K562 (cell line): Measurements from ENCODE around the gene ARHGAP28. TPM values are rescaled to one million over a fixed set of nuclear protein-coding genes. Genes with fewer than 3 reads are reported as not detected.

Experiments used
- ATAC-seq: fragments of 200-7000 bp; cut with Tn5 transposase; 3 replicates; pipeline ENCODE4 v1.9.1; 2020; ENCODE audit warnings: moderate library complexity
- BruUV-seq: library from RNA; stranded (reverse); fragments of 400-500 nt; replicated peaks from 2 replicates; lab custom pipeline; 2021; lab: Mats Ljungman, UMichigan
- CTCF ChIA-PET: fragments of 300-600 bp; formaldehyde crosslinking; extraction: SDS; loops from one replicate; lab custom pipeline; 2021; ENCODE audit warnings: low intra/inter-chr PET ratio; lab: Yijun Ruan, JAX
- POLR2A ChIA-PET: fragments of 300-600, 350-650 bp; sonication (Branson Sonifier 250); formaldehyde crosslinking; extraction: SDS; loops from one replicate; lab custom pipeline; 2021; ENCODE audit warnings: antibody characterized with exemption, inconsistent platforms; lab: Yijun Ruan, JAX
- DNase-seq, 4 experiments: peaks; one replicate each; pipeline versions ENCODE4 v3.0.0 to v3.0.0-alpha.2; 2011 to 2018; ENCODE audit warnings: low spot score in 3 of 4, mixed read lengths in 3 of 4; ENCODE audit errors: extremely low read depth in 1 of 4
- FAIRE-seq: peaks from 2 replicates; lab custom pipeline; 2011; peaks lifted over from hg19 to GRCh38; lab: Jason Lieb, UNC
- H2AFZ ChIP-seq: 2 replicates; pipeline ENCODE4 v1.6.0; 2011; ENCODE audit warnings: low read depth, low read length, control low read depth, inconsistent platforms
- H3K27ac ChIP-seq: fragments of 200-600 bp; 3 replicates; pipeline ENCODE4 v1.8.0; 2011; ENCODE audit warnings: low read depth, mild to moderate bottlenecking, control low read depth, inconsistent platforms, low read length, moderate library complexity, mixed read lengths; ENCODE audit errors: extremely low read depth
- H3K27me3 ChIP-seq, 2 experiments: fragments of 300-600 bp in 1 of 2; 2 replicates in 1 of 2; 3 replicates in 1 of 2; pipeline versions ENCODE4 v1.6.0 to v1.8.0; 2011; ENCODE audit warnings: inconsistent platforms in 2 of 2, low read length in 2 of 2, mild to moderate bottlenecking in 1 of 2, mixed read lengths in 1 of 2, moderate library complexity in 1 of 2; ENCODE audit not compliant: control insufficient read depth in 2 of 2, insufficient read depth in 2 of 2
- H3K36me3 ChIP-seq: fragments of 300-600 bp; 3 replicates; pipeline ENCODE4 v1.8.0; 2011; ENCODE audit warnings: mild to moderate bottlenecking, low read length, inconsistent platforms; ENCODE audit not compliant: control insufficient read depth, insufficient read depth
- H3K4me1 ChIP-seq, 2 experiments: fragments of 200-600 bp in 1 of 2; replicated peaks in 1 of 2; 2 replicates in 1 of 2; 3 replicates in 1 of 2; pipeline versions ENCODE4 v1.5.1 to v1.8.0; 2011; ENCODE audit warnings: inconsistent platforms in 2 of 2, low read length in 2 of 2, mild to moderate bottlenecking in 1 of 2, mixed read lengths in 1 of 2, moderate library complexity in 1 of 2; ENCODE audit not compliant: control insufficient read depth in 2 of 2, insufficient read depth in 2 of 2
- H3K4me2 ChIP-seq: 2 replicates; pipeline ENCODE4 v1.6.1; 2011; ENCODE audit warnings: low read length, control low read depth, inconsistent platforms, mixed read lengths; ENCODE audit not compliant: insufficient read depth
- H3K4me3 ChIP-seq: fragments of 200-600 bp; sonication (generic), shearing (Covaris generic); 2 replicates; pipeline ENCODE4 v1.5.1; 2016; ENCODE audit warnings: control low read depth, inconsistent platforms
- H3K79me2 ChIP-seq: fragments of 200-600 bp; 3 replicates; pipeline ENCODE4 v1.8.0; 2011; ENCODE audit warnings: low read length, inconsistent platforms; ENCODE audit not compliant: control insufficient read depth, insufficient read depth
- H3K9ac ChIP-seq, 2 experiments: 2 replicates each; pipeline versions ENCODE4 v1.6.0 to v1.6.1; 2011; ENCODE audit warnings: low read depth in 2 of 2, low read length in 2 of 2, control low read depth in 1 of 2, inconsistent platforms in 1 of 2, mild to moderate bottlenecking in 1 of 2, mixed read lengths in 1 of 2; ENCODE audit not compliant: insufficient read depth in 1 of 2
- H3K9me1 ChIP-seq: one replicate; pipeline ENCODE4 v1.6.0; 2011; ENCODE audit warnings: inconsistent platforms, mild to moderate bottlenecking, low read length, moderate library complexity; ENCODE audit not compliant: control insufficient read depth, insufficient read depth
- H3K9me3 ChIP-seq: replicated peaks from 2 replicates; pipeline ENCODE4 v1.5.1; 2011; ENCODE audit warnings: low read depth, low read length, inconsistent platforms; ENCODE audit not compliant: control insufficient read depth, insufficient read depth
- H4K20me1 ChIP-seq: replicated peaks from 2 replicates; pipeline ENCODE4 v1.6.1; 2011; ENCODE audit warnings: low read length, inconsistent platforms, mixed read lengths; ENCODE audit not compliant: control insufficient read depth, insufficient read depth
- BRCA1 ChIP-seq, 2 experiments: fragments of 450-650 bp in 1 of 2; sonication (generic) in 1 of 2; formaldehyde crosslinking in 1 of 2; IDR thresholded peaks; 2 replicates each; pipeline versions ENCODE4 v1.5.0 to v1.6.1; 2017 to 2020; ENCODE audit warnings: mild to moderate bottlenecking in 1 of 2, missing genetic modification reagents in 1 of 2
- BRD9 ChIP-seq: fragments of 450-650 bp; IDR thresholded peaks from 2 replicates; pipeline ENCODE4 v1.6.1; 2018; ENCODE audit warnings: low read depth; ENCODE audit not compliant: partially characterized antibody
- CBX3 ChIP-seq, 2 experiments: IDR thresholded peaks; 1 replicate in 1 of 2; 2 replicates in 1 of 2; pipeline ENCODE4 v1.6.1; 2012; ENCODE audit warnings: inconsistent platforms in 2 of 2, low read length in 2 of 2, borderline replicate concordance in 1 of 2, control low read depth in 1 of 2
- DACH1 ChIP-seq: fragments of 450-650 bp; IDR thresholded peaks from 2 replicates; pipeline ENCODE4 v1.6.1; 2018; ENCODE audit not compliant: partially characterized antibody
- E2F8 ChIP-seq: fragments of 450-650 bp; IDR thresholded peaks from 2 replicates; pipeline ENCODE4 v1.7.1; 2018; ENCODE audit warnings: mild to moderate bottlenecking, low read depth; ENCODE audit not compliant: partially characterized antibody
- GTF2F1 ChIP-seq: IDR thresholded peaks from 2 replicates; pipeline ENCODE4 v1.6.1; 2011; ENCODE audit warnings: low read depth, low read length, improper control_type of control experiment
- LARP7 ChIP-seq: fragments of 450-650 bp; IDR thresholded peaks from 2 replicates; pipeline ENCODE4 v1.6.1; 2016
- MBD2 ChIP-seq: sonication (generic); IDR thresholded peaks from 2 replicates; pipeline ENCODE4 v1.6.1; 2016; ENCODE audit warnings: low read depth, borderline replicate concordance
- RCOR1 ChIP-seq, 2 experiments: IDR thresholded peaks; 2 replicates each; pipeline ENCODE4 v1.6.1; 2012; ENCODE audit warnings: low read depth in 2 of 2, low read length in 2 of 2, borderline replicate concordance in 1 of 2, improper control_type of control experiment in 1 of 2
- SAFB2 ChIP-seq: fragments of 200-400 bp; formaldehyde crosslinking; IDR thresholded peaks from 2 replicates; pipeline ENCODE4 v1.6.1; 2018; ENCODE audit warnings: borderline replicate concordance, low read length, low read depth, moderate library complexity; ENCODE audit not compliant: severe bottlenecking
- ZFP30 ChIP-seq: fragments of 250-450 bp; sonication (Bioruptor Pico); IDR thresholded peaks from 2 replicates; pipeline ENCODE4 v1.8.0; 2022; ENCODE audit warnings: moderate library complexity, mild to moderate bottlenecking, inconsistent platforms, borderline replicate concordance
- ZNF232 ChIP-seq: sonication (generic); formaldehyde crosslinking; IDR thresholded peaks from 2 replicates; pipeline ENCODE4 v1.8.0; 2022; ENCODE audit warnings: mild to moderate bottlenecking, missing genetic modification reagents
- ZNF518B ChIP-seq: fragments of 250-450 bp; sonication (Bioruptor Pico); IDR thresholded peaks from 2 replicates; pipeline ENCODE4 v1.5.0; 2021; ENCODE audit warnings: mild to moderate bottlenecking, moderate library complexity
- ZNF644 ChIP-seq: fragments of 200-800 bp; sonication (Bioruptor generic); IDR thresholded peaks from 2 replicates; pipeline ENCODE4 v1.6.1; 2016; ENCODE audit warnings: low read depth, missing genetic modification characterization, missing compliant biosample characterization
- WGBS: fragments of 100-300 bp; shearing (Covaris generic); methylation state at CpG from one replicate; pipeline ENCODE4 v1.1.6; 2016; ENCODE audit warnings: low coverage, mixed read lengths; ENCODE audit not compliant: insufficient coverage; ENCODE audit errors: missing lambda C conversion rate; 5-methylcytosine and 5-hydroxymethylcytosine counted together
- in situ Hi-C: fragments of 300-500 bp; cut with MboI; formaldehyde crosslinking; loops from 4 replicates; pipeline ENCODE4 v1.15.0; 2018; ENCODE audit warnings: inconsistent platforms, mixed read lengths
- intact Hi-C: fragments of 100-400 bp; cut with micrococcal nuclease; formaldehyde crosslinking; loops from 2 replicates; pipeline ENCODE4 v1.14.2; 2022
- polyA plus RNA-seq, 8 experiments: library from polyadenylated mRNA; depleted of rRNA in 4 of 8; stranded (reverse) in 5 of 8; unstranded in 3 of 8; fragments of >200 nt; fragmentation: Nextera tagmentation in 2 of 8; fragmentation: Illumina TruSeq in 1 of 8; extraction: Ambion mirVana in 2 of 8; extraction: Trizol in 1 of 8; gene quantifications; 2 replicates each; pipeline versions ENCODE4 v1.2.1 to v1.2.3, GENCODE V29; 2011 to 2014; ENCODE audit warnings: inconsistent platforms in 1 of 8, missing spikeins in 1 of 8
- total RNA-seq, 7 experiments: library from RNA; depleted of rRNA in 6 of 7; stranded (reverse); fragments of >200 nt in 6 of 7; fragmentation: Illumina TruSeq in 2 of 7; extraction: Trizol in 2 of 7; gene quantifications; 2 replicates each; pipeline versions ENCODE4 v1.2.1 to v1.2.3, GENCODE V29; 2011 to 2021; ENCODE audit warnings: low replicate concordance in 1 of 7

Gene ARHGAP28
- total and polyA plus RNA-seq, 9 of the 15 experiments (the other 6 are each of a cell fraction or from before 2014, with no cell fraction given) = 0.93 to 5.9 (median 5.0) TPM

- Histone ChIP-seq H3K79me2 (no peaks in the 10 kb centered on the region), H3K4me3 (no peak overlapping the region), H3K27ac (no peak overlapping the region), H3K9me1 (no peaks in the 10 kb centered on the region), H3K4me2 (no peak overlapping the region), H3K4me1 (no peaks in the 10 kb centered on the region)
- POLR2A ChIA-PET = interaction anchor here (0.6 kb wide), 1 partner anchor 159 kb away, joined by 3 read pairs; no protein-coding TSS in a partner anchor
- in situ Hi-C loops = no loop called here
- BruUV-seq = no TSS peak
- no peak for FAIRE-seq
- TF ChIP-seq ZNF518B (CRISPR knock-in tag) (no peak), DACH1 (no peak), ZNF644 (tag) (no peak), LARP7 (no peak), BRCA1 (IDR thresholded peaks at IDR 0.05) (no peak), BRCA1 (CRISPR knock-in tag; IDR thresholded peaks at IDR 0.05) (no peak), RCOR1 (IDR thresholded peaks at IDR 0.05; ENCODE audit: borderline replicate concordance in 1 of 2, low read depth in 2 of 2, low read length in 2 of 2) (no peak), BRD9 (no peak), MBD2 (no peak), SAFB2 (no peak), GTF2F1 (no peak), E2F8 (no peak), ZFP30 (CRISPR knock-in tag) (no peak), ZNF232 (no peak), CBX3 (IDR thresholded peaks at IDR 0.05; ENCODE audit: borderline replicate concordance in 1 of 2, low read length in 2 of 2) (no peak)
- TF ChIP-seq, all 486 proteins: peak for 0
- ATAC-seq (no peak), DNase-seq (no peak)
- H4K20me1 ChIP-seq = no peaks in the 10 kb centered on the region
- H3K27me3 ChIP-seq = peaks cover 12 to 17% of the 10 kb centered on the region in 2 experiments; a peak in 4 of 5 replicates
- H3K9ac ChIP-seq = no peak overlapping the region
- CTCF ChIA-PET = no interaction called here
- intact Hi-C loops = no loop called here
- H3K36me3 ChIP-seq = no peaks in the 10 kb centered on the region
- no peaks in the 10 kb centered on the region for H3K9me3 ChIP-seq
- H2AFZ ChIP-seq = no peak overlapping the region
- 2% methylated on average over 9 of the region's 9 CpGs for WGBS
Measured at GRCh38 chr18:6962571-6963451, 233.3 kb downstream of the ARHGAP28 start.
